HepG2 (cell line): ENCODE results near the gene ZC3H12A. TPM values are rescaled to one million over a fixed set of nuclear protein-coding genes. Genes with fewer than 3 reads are reported as not detected.

Experiments used
- HES4 ChIP-seq: sonication (generic); formaldehyde crosslinking; IDR thresholded peaks from 2 replicates; pipeline ENCODE4 v1.9.0; 2021; ENCODE audit warnings: mild to moderate bottlenecking, missing genetic modification reagents, borderline replicate concordance
- KLF13 ChIP-seq: sonication (generic); formaldehyde crosslinking; IDR thresholded peaks from 2 replicates; pipeline ENCODE4 v1.4.0; 2020; ENCODE audit warnings: mild to moderate bottlenecking, missing genetic modification reagents
- POLR2G ChIP-seq: fragments of 200-400 bp; formaldehyde crosslinking; IDR thresholded peaks from 2 replicates; pipeline ENCODE4 v1.6.1; 2018; ENCODE audit warnings: mild to moderate bottlenecking, low read depth, low read length, moderate library complexity
- SOX6 ChIP-seq, 2 experiments: fragments of 450-650 bp in 1 of 2; sonication (generic) in 1 of 2; formaldehyde crosslinking in 1 of 2; IDR thresholded peaks; 2 replicates each; pipeline versions ENCODE4 v1.4.0 to v1.6.1; 2017 to 2020; ENCODE audit warnings: antibody characterized with exemption in 1 of 2, mild to moderate bottlenecking in 1 of 2, missing genetic modification reagents in 1 of 2
- SRY ChIP-seq: sonication (generic); formaldehyde crosslinking; IDR thresholded peaks from 2 replicates; pipeline ENCODE4 v1.8.0; 2022; ENCODE audit warnings: mild to moderate bottlenecking, missing genetic modification reagents
- ZBTB10 ChIP-seq: sonication (generic); formaldehyde crosslinking; IDR thresholded peaks from 2 replicates; pipeline ENCODE4 v1.4.0; 2020; ENCODE audit warnings: missing genetic modification reagents, borderline replicate concordance
- ZBTB40 ChIP-seq, 2 experiments: fragments of 450-650 bp in 1 of 2; sonication (generic) in 1 of 2; formaldehyde crosslinking in 1 of 2; IDR thresholded peaks; 2 replicates each; pipeline versions ENCODE4 v1.6.1 to v1.8.0; 2016 to 2022; ENCODE audit warnings: antibody characterized with exemption in 1 of 2, mild to moderate bottlenecking in 1 of 2, missing genetic modification reagents in 1 of 2
- ZMAT3 ChIP-seq: sonication (generic); formaldehyde crosslinking; conservative IDR thresholded peaks from 2 replicates; pipeline ENCODE4 v1.7.0; 2021; ENCODE audit warnings: missing genetic modification reagents
- ZNF292 ChIP-seq: sonication (generic); formaldehyde crosslinking; IDR thresholded peaks from 2 replicates; pipeline ENCODE4 v1.8.1; 2022; ENCODE audit warnings: mild to moderate bottlenecking, low read depth, missing genetic modification reagents, borderline replicate concordance
- ZNF333 ChIP-seq: sonication (generic); formaldehyde crosslinking; IDR thresholded peaks from 2 replicates; pipeline ENCODE4 v1.4.0; 2020; ENCODE audit warnings: mild to moderate bottlenecking, missing genetic modification reagents, borderline replicate concordance
- ZNF766 ChIP-seq: sonication (generic); formaldehyde crosslinking; IDR thresholded peaks from 2 replicates; pipeline ENCODE4 v1.5.0; 2020; ENCODE audit warnings: missing genetic modification reagents, borderline replicate concordance
- ZNF773 ChIP-seq: sonication (generic); formaldehyde crosslinking; IDR thresholded peaks from 2 replicates; pipeline ENCODE4 v1.4.0; 2020; ENCODE audit warnings: missing genetic modification reagents, borderline replicate concordance
- ZNF891 ChIP-seq: sonication (generic); formaldehyde crosslinking; IDR thresholded peaks from 2 replicates; pipeline ENCODE4 v1.5.0; 2020; ENCODE audit warnings: mild to moderate bottlenecking, missing genetic modification reagents
- polyA plus RNA-seq, 8 experiments: library from polyadenylated mRNA; depleted of rRNA in 3 of 8; stranded (reverse) in 7 of 8; unstranded in 1 of 8; fragments of >200 nt; fragmentation: Illumina TruSeq in 4 of 8; extraction: Trizol in 4 of 8; gene quantifications; 2 replicates each; pipeline versions ENCODE4 v1.2.1 to v1.2.3, GENCODE V29; 2011 to 2016; ENCODE audit warnings: low read depth in 4 of 8, missing spikeins in 1 of 8, mixed read lengths in 1 of 8; ENCODE audit not compliant: insufficient read depth in 1 of 8
- total RNA-seq, 5 experiments: library from RNA; depleted of rRNA; stranded (reverse); fragments of >200 nt; fragmentation: Illumina TruSeq; extraction: Trizol; gene quantifications; 2 replicates each; pipeline ENCODE4 v1.2.3, GENCODE V29; 2016; ENCODE audit warnings: low read depth in 1 of 5
- TF ChIP-seq, protein P1 (sequence below): sonication (generic); formaldehyde crosslinking; IDR thresholded peaks from 2 replicates; pipeline ENCODE4 v1.4.0; 2020; ENCODE audit warnings: mild to moderate bottlenecking, missing genetic modification reagents

Gene ZC3H12A
- total and polyA plus RNA-seq, 2 of the 13 experiments (the other 11 are each of a cell fraction or from before 2014, with no cell fraction given) = 6.8 to 13.3 TPM

DNA sequence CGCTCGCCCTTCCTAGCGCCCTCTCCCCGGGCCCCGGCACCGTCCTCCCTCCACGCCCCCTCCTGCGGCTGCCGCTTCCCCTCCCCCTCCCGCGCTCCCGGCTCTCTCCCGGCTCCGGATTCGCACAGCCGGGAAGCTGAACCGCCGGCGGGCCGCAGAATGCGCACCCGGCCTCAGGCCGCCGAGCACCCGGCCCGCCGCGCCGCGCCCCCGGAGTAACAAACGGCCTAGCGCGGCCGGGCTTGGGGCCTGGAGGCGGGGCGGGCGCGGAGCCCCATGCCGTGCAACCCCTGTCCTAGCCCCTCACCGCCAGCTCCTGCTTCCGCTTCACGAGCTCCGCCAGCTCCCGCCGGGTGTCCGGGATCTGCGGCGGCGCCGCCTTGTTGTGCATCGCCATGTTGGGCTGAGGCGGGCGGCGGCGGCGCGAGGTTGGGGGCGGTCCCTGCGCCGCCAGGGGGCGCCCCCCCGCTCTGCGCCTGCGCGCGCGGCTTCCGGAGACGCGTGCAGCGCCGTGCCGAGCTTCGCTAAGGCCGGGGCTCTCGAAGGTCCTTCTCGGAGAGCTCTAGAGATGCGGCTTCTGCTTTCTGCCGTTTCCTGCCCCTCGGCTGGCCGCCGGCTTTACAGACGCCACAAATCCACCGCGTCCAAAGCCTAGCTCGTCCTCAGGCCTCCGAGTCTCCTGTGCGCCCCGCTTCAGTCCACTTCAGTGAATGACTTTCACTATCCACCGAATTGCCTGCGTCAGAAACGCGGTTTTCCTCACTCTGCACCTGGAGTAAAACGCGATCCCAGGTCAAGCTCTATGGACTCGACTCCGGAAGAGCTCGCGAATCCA lies 40.2 kb downstream of the ZC3H12A start, which contains the start of gene MEAF6 (continued):
- TF ChIP-seq, protein P1, sequence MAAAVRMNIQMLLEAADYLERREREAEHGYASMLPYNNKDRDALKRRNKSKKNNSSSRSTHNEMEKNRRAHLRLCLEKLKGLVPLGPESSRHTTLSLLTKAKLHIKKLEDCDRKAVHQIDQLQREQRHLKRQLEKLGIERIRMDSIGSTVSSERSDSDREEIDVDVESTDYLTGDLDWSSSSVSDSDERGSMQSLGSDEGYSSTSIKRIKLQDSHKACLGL (CRISPR knock-in tag) = peak; percentile 93
- TF ChIP-seq SOX6 (IDR thresholded peaks at IDR 0.05) (no peak), SOX6 (CRISPR knock-in tag; IDR thresholded peaks at IDR 0.05) (0 out of 2 replicates have a peak, but pooled peaks have one; percentile 55), KLF13 (CRISPR knock-in tag) (no peak), ZNF292 (CRISPR knock-in tag) (peak; percentile 36), ZNF766 (CRISPR knock-in tag) (peak; percentile 92; the same call in 1 of the 2 replicates), ZBTB10 (CRISPR knock-in tag) (peak; percentile 76; the same call in 1 of the 2 replicates), ZNF333 (CRISPR knock-in tag) (0 out of 2 replicates have a peak, but pooled peaks have one; percentile 87), ZNF773 (CRISPR knock-in tag) (peak; percentile 85), SRY (CRISPR knock-in tag) (peak; percentile 71; the same call in 1 of the 2 replicates), ZBTB40 (IDR thresholded peaks at IDR 0.05) (no peak), ZBTB40 (CRISPR knock-in tag; IDR thresholded peaks at IDR 0.05) (peak; percentile 73; the same call in 1 of the 2 replicates), ZMAT3 (0 out of 2 replicates have a peak, but pooled peaks have one; percentile 25), HES4 (CRISPR knock-in tag) (peak; percentile 83), POLR2G (peak; percentile 90), ZNF891 (peak; percentile 85; the same call in 1 of the 2 replicates)
